Stromal cell of bone marrow (primary cell): ENCODE data around the gene FAM78B.

Experiments
- DNase-seq: peaks from one replicate; pipeline ENCODE4 v3.0.0-alpha.2; 2012; ENCODE audit warnings: low read depth

FAM78B gene

GRCh38 chr1:166166698-166167571, at the start of gene FAM78B:
Gene FAM78B (minus strand): TSS chr1:166167001. CDS start chr1:166166248, 753 bp downstream.
- DNase-seq, result no peak

GRCh38 chr1:166202546-166202945, 35.7 kb upstream of the FAM78B start:
- DNase-seq, result no peak

- DNase-seq, result no peak
These were observed 33.9 kb upstream of the FAM78B start for GRCh38 chr1:166200743-166201142.

GRCh38 chr1:166197597-166197996, 30.8 kb upstream of the FAM78B start:
- no peak for DNase-seq

- DNase-seq, result no peak
These were observed 30.3 kb upstream of the FAM78B start for GRCh38 chr1:166197141-166197540.

- no peak for DNase-seq
These were observed 26.4 kb upstream of the FAM78B start for GRCh38 chr1:166193057-166193698.

- no peak for DNase-seq
These were observed 23.6 kb upstream of the FAM78B start for GRCh38 chr1:166190400-166190799.

- DNase-seq, result no peak
These were observed 22.3 kb upstream of the FAM78B start for GRCh38 chr1:166189126-166189525.

GRCh38 chr1:166185526-166185925, 18.7 kb upstream of the FAM78B start:
- no peak for DNase-seq

GRCh38 chr1:166184897-166185296, 18.1 kb upstream of the FAM78B start:
- peak; percentile 40 for DNase-seq

- no peak for DNase-seq
These were observed 17.2 kb upstream of the FAM78B start for GRCh38 chr1:166184012-166184411.

- no peak for DNase-seq
These were observed 15.5 kb upstream of the FAM78B start for GRCh38 chr1:166182281-166182680.

GRCh38 chr1:166176416-166176815, 9.6 kb upstream of the FAM78B start:
- no peak for DNase-seq

GRCh38 chr1:166175032-166175431, 8.2 kb upstream of the FAM78B start:
- DNase-seq, result no peak

- no peak for DNase-seq
These were observed 7.3 kb upstream of the FAM78B start for GRCh38 chr1:166174108-166174507.

GRCh38 chr1:166172106-166172505, 5.3 kb upstream of the FAM78B start:
- DNase-seq, result no peak

GRCh38 chr1:166170726-166171125, 3.9 kb upstream of the FAM78B start:
- DNase-seq, result no peak

- no peak for DNase-seq
These were observed 3.3 kb upstream of the FAM78B start for GRCh38 chr1:166170075-166170474.

- DNase-seq, result no peak
These were observed 2.4 kb upstream of the FAM78B start for GRCh38 chr1:166169182-166169581.

- DNase-seq, result no peak
These were observed 748 bp upstream of the FAM78B start for GRCh38 chr1:166167572-166167925.

GRCh38 chr1:166166329-166166697, 488 bp downstream of the FAM78B start:
- no peak for DNase-seq

- no peak for DNase-seq
These were observed 1.0 kb downstream of the FAM78B start for GRCh38 chr1:166165661-166166328.
